ENCODE data around the gene PSAT1.
"Not testable (repeated sequence)": the region's sequence is repeated elsewhere in the genome, so short reads cannot be mapped to it uniquely, and the experiment has no call there.

PSAT1 gene

GRCh38 chr9:78296893-78297671, at the start of gene PSAT1:
PSAT1 (plus strand) TSS chr9:78297125; CDS start chr9:78297211, 86 bp downstream.
- DNase-seq (ENCODE audit: low read depth, low spot score): peak; percentile 82

- no peak for DNase-seq (ENCODE audit: low read depth, low spot score)
Observed at GRCh38 chr9:78248635-78249034, 48.3 kb upstream of the PSAT1 start.

- no peak for DNase-seq (ENCODE audit: low read depth, low spot score)
Observed at GRCh38 chr9:78249542-78249941, 47.4 kb upstream of the PSAT1 start.

- no peak for DNase-seq (ENCODE audit: low read depth, low spot score)
Observed at GRCh38 chr9:78252616-78253015, 44.3 kb upstream of the PSAT1 start.

- no peak for DNase-seq (ENCODE audit: low read depth, low spot score)
Observed at GRCh38 chr9:78253285-78253684, 43.6 kb upstream of the PSAT1 start.

- no peak for DNase-seq (ENCODE audit: low read depth, low spot score)
Observed at GRCh38 chr9:78261403-78262001, 35.4 kb upstream of the PSAT1 start.

GRCh38 chr9:78262655-78263054, 34.3 kb upstream of the PSAT1 start:
- no peak for DNase-seq (ENCODE audit: low read depth, low spot score)

GRCh38 chr9:78267889-78268288, 29.0 kb upstream of the PSAT1 start:
- DNase-seq (ENCODE audit: low read depth, low spot score): no peak

GRCh38 chr9:78269784-78270183, 27.1 kb upstream of the PSAT1 start:
- no peak for DNase-seq (ENCODE audit: low read depth, low spot score)

- no peak for DNase-seq (ENCODE audit: low read depth, low spot score)
Observed at GRCh38 chr9:78272307-78272706, 24.6 kb upstream of the PSAT1 start.

GRCh38 chr9:78273761-78274160, 23.2 kb upstream of the PSAT1 start:
- DNase-seq (ENCODE audit: low read depth, low spot score): no peak

- DNase-seq (ENCODE audit: low read depth, low spot score): no peak
Observed at GRCh38 chr9:78278177-78278777, 18.6 kb upstream of the PSAT1 start.

GRCh38 chr9:78278801-78279200, 18.1 kb upstream of the PSAT1 start:
- no peak for DNase-seq (ENCODE audit: low read depth, low spot score)

- DNase-seq (ENCODE audit: low read depth, low spot score): no peak
Observed at GRCh38 chr9:78280982-78281668, 15.8 kb upstream of the PSAT1 start.

- not testable (repeated sequence) for DNase-seq (ENCODE audit: low read depth, low spot score)
Observed at GRCh38 chr9:78284181-78284580, 12.7 kb upstream of the PSAT1 start.

GRCh38 chr9:78286125-78286524, 10.8 kb upstream of the PSAT1 start:
- DNase-seq (ENCODE audit: low read depth, low spot score): no peak

- no peak for DNase-seq (ENCODE audit: low read depth, low spot score)
Observed at GRCh38 chr9:78286946-78287388, 10.0 kb upstream of the PSAT1 start.

GRCh38 chr9:78288214-78288892, 8.6 kb upstream of the PSAT1 start:
- no peak for DNase-seq (ENCODE audit: low read depth, low spot score)

- DNase-seq (ENCODE audit: low read depth, low spot score): no peak
Observed at GRCh38 chr9:78289474-78289873, 7.5 kb upstream of the PSAT1 start.

GRCh38 chr9:78291240-78291925, 5.5 kb upstream of the PSAT1 start:
- no peak for DNase-seq (ENCODE audit: low read depth, low spot score)

- DNase-seq (ENCODE audit: low read depth, low spot score): no peak
Observed at GRCh38 chr9:78292026-78292425, 4.9 kb upstream of the PSAT1 start.
